GM10248 (cell line): ENCODE results near the gene SLC25A21.

Experiments used
- CTCF ChIA-PET: fragments of 300-600 bp; sonication (Branson Sonifier 250); formaldehyde crosslinking; extraction: SDS; loops from one replicate; lab custom pipeline; 2021; ENCODE audit warnings: antibody characterized with exemption; lab: Yijun Ruan, JAX
- POLR2A ChIA-PET: fragments of 350-650 bp; sonication (Branson Sonifier 250); formaldehyde crosslinking; extraction: SDS; loops from one replicate; lab custom pipeline; 2020; ENCODE audit warnings: antibody characterized with exemption; lab: Yijun Ruan, JAX
- DNase-seq: peaks from one replicate; pipeline ENCODE4 v3.0.0; 2012; ENCODE audit errors: extremely low spot score
- TF ChIP-seq, protein P1 (sequence below): IDR thresholded peaks from 2 replicates; pipeline ENCODE4 v1.5.1; 2012; ENCODE audit warnings: mild to moderate bottlenecking, low read depth; ENCODE audit errors: extremely low read depth, missing control alignments, control extremely low read depth

SLC25A21 gene

DNA sequence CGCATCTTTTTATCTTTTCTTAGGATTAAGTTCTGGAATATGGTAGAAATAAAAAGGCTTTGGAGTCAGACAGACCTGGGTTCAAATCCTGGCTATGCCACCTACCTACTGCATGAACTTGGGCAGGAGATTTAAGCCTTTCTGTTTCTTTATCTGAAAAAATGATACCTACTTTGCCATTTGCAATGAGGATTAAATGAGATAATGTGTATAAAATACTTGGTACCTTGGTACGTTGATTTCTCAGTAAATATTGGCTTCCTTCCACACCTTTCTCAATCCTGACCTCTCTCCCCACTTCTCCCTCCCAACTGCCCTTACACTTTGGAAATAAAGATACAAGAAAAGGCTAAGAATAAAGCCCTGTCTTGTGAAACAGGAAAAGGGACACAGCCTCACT lies 338.1 kb downstream of the SLC25A21 start:
- TF ChIP-seq, protein P1, sequence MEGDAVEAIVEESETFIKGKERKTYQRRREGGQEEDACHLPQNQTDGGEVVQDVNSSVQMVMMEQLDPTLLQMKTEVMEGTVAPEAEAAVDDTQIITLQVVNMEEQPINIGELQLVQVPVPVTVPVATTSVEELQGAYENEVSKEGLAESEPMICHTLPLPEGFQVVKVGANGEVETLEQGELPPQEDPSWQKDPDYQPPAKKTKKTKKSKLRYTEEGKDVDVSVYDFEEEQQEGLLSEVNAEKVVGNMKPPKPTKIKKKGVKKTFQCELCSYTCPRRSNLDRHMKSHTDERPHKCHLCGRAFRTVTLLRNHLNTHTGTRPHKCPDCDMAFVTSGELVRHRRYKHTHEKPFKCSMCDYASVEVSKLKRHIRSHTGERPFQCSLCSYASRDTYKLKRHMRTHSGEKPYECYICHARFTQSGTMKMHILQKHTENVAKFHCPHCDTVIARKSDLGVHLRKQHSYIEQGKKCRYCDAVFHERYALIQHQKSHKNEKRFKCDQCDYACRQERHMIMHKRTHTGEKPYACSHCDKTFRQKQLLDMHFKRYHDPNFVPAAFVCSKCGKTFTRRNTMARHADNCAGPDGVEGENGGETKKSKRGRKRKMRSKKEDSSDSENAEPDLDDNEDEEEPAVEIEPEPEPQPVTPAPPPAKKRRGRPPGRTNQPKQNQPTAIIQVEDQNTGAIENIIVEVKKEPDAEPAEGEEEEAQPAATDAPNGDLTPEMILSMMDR: no peak
- ChIA-PET POLR2A (no interaction called here), CTCF (no interaction called here)
- DNase-seq: no peak

DNA sequence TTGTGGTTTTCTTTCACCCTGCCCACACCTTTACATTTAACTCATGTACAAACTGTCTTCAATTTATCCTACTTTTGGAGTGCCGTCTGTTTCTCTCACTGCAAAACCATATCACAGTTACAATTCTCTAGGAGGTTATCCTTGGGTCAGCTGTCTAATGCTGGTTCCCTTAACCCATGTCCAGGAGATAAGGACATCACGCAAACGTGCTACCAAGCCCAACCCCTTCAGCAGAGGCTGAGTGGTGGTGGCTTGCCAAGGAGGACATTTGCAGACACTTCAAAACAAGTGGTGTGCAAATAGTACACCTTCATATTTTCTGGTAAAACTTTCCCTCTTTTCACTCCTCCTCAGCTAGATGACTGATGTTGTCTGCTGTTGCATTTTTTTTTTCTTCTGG lies 342.9 kb downstream of the SLC25A21 start:
- TF ChIP-seq, protein P1: no peak
- no peak for DNase-seq
- ChIA-PET CTCF (no interaction called here), POLR2A (no interaction called here)

DNA sequence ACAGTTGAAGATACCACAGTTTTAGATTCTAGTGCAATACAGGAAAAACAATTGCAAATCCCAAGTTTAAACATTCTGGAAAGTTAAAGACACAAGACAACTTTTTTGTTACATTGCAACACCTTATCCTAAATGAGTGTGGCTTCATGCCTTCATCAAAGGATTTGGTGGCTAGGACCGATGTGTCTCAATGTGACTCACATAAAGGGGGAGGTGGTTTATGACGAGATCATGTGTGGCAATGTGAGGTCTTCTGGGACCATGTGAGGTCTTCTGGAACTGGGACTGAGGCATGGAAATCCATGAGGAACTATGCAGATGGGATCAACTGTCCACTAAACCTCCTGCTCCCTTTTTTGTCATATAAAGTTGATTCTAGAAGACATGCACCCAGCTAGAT lies 344.5 kb downstream of the SLC25A21 start:
- DNase-seq: no peak
- TF ChIP-seq, protein P1: no peak
- ChIA-PET POLR2A (no interaction called here), CTCF (interaction anchor here (1.5 kb wide), 1 partner anchor 12 kb away, joined by 3 read pairs; no protein-coding TSS in a partner anchor)

DNA sequence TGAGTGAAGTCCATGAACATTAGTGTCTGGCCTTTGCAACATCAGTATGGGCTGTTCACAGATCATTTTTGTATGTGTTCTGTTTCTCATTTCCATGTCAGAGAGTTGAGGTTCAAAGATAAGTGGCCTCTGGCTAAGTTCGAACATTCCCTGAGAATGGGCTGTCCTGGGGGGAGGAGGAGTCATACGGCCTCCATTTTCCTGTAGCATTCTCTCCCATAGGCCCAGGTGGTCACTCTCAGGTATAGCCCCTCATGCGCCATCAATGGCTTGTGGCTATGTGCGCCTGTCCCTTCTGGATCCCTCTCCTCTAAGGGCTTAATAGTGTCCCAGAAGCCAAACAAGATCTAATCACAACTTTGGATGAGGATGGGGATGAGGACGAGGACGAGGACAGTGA lies 345.8 kb downstream of the SLC25A21 start:
- TF ChIP-seq, protein P1: no peak
- POLR2A ChIA-PET: no interaction called here
- CTCF ChIA-PET: no interaction called here
- DNase-seq: no peak

DNA sequence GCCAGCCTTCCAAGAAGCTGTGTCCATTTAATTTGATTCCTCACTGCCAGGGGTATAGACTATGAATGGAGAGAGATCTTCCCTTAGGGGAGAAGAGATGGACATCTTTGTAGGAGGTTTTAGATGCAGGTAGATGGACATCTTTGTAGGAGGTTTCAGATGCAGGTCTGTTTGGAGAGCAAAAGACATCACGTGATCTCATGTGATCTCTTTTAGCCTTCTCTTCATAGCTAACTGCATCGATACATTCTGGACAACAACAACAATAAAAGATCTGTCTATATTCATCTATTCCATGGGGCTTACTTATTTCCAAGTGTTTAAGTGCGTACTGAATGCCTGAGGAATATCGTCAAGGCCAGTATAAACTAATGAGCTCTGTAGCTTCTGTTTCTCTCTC lies 347.6 kb downstream of the SLC25A21 start:
- POLR2A ChIA-PET: no interaction called here
- CTCF ChIA-PET: no interaction called here
- DNase-seq: no peak
- TF ChIP-seq, protein P1: no peak

DNA sequence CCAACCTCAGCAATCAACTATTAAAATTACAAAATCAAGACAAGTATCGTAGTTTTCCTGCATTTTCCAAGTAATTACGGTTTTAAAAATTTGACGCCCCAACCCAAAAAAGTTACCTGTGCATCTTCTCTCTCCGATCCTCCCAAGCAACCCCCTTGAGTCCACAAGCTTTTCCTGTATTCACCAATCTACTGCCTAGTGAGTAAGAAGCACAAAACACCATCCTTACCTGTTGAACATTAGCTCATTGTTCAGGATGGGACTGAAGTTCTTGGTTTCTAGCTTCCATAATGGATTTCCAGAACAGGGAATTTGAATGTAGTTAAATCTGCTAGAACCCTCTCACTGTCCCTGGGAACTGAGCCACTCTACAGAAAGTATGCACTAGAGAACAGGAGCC lies 348.8 kb downstream of the SLC25A21 start:
- TF ChIP-seq, protein P1: no peak
- ChIA-PET POLR2A (no interaction called here), CTCF (interaction anchor here (1.2 kb wide), 1 partner anchor 14 kb away, joined by 3 read pairs; no protein-coding TSS in a partner anchor)
- no peak for DNase-seq
